Fibroblast of the aortic adventitia (primary cell): ENCODE data around the gene FOXL1. TPM values are rescaled to one million over a fixed set of nuclear protein-coding genes. Genes with fewer than 3 reads are reported as not detected.
A peak's percentile ranks its signal among the peaks of the same experiment; 100 is the strongest.

Experiments used
- DNase-seq: peaks from one replicate; pipeline ENCODE4 v3.0.0-alpha.2; 2010; ENCODE audit warnings: low read depth
- H3K4me3 ChIP-seq: 2 replicates; pipeline ENCODE4 v1.5.1; 2011; ENCODE audit warnings: low read depth, mild to moderate bottlenecking, control low read depth, low read length, moderate library complexity
- total RNA-seq: library from RNA; depleted of rRNA; stranded (reverse); fragments of >200 nt; gene quantifications from 2 replicates; pipeline ENCODE4 v1.2.3, GENCODE V29; 2012; ENCODE audit warnings: low replicate concordance
- TF ChIP-seq, protein P1 (sequence below): IDR thresholded peaks from 2 replicates; pipeline ENCODE4 v1.5.1; 2011; ENCODE audit warnings: mild to moderate bottlenecking, low read length, control low read depth, inconsistent platforms; ENCODE audit not compliant: insufficient read depth

Gene FOXL1
- total RNA-seq, 1 donor, result 5.8 TPM

DNA sequence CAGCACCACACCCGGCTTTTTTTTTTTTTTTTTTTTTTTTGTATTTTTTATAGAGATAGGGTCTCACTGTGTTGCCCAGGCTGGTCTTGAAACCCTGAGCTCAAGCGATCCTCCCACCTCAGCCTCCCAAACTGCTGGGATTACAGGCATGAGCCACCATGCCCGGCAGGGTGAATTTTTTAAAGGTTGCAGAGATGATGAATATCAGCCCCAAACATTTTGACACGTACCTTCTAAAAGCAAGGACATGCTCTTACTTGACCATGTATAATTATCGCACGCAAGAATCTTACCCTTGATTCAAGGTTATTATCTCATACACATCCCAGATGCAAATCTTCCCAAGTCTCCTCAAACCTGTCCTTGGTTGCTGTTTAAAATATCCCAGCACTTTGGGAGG is 16.0 kb upstream of the FOXL1 start:
- no peak for DNase-seq
- TF ChIP-seq, protein P1, sequence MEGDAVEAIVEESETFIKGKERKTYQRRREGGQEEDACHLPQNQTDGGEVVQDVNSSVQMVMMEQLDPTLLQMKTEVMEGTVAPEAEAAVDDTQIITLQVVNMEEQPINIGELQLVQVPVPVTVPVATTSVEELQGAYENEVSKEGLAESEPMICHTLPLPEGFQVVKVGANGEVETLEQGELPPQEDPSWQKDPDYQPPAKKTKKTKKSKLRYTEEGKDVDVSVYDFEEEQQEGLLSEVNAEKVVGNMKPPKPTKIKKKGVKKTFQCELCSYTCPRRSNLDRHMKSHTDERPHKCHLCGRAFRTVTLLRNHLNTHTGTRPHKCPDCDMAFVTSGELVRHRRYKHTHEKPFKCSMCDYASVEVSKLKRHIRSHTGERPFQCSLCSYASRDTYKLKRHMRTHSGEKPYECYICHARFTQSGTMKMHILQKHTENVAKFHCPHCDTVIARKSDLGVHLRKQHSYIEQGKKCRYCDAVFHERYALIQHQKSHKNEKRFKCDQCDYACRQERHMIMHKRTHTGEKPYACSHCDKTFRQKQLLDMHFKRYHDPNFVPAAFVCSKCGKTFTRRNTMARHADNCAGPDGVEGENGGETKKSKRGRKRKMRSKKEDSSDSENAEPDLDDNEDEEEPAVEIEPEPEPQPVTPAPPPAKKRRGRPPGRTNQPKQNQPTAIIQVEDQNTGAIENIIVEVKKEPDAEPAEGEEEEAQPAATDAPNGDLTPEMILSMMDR, result no peak
- no peak overlapping the region for H3K4me3 ChIP-seq

DNA sequence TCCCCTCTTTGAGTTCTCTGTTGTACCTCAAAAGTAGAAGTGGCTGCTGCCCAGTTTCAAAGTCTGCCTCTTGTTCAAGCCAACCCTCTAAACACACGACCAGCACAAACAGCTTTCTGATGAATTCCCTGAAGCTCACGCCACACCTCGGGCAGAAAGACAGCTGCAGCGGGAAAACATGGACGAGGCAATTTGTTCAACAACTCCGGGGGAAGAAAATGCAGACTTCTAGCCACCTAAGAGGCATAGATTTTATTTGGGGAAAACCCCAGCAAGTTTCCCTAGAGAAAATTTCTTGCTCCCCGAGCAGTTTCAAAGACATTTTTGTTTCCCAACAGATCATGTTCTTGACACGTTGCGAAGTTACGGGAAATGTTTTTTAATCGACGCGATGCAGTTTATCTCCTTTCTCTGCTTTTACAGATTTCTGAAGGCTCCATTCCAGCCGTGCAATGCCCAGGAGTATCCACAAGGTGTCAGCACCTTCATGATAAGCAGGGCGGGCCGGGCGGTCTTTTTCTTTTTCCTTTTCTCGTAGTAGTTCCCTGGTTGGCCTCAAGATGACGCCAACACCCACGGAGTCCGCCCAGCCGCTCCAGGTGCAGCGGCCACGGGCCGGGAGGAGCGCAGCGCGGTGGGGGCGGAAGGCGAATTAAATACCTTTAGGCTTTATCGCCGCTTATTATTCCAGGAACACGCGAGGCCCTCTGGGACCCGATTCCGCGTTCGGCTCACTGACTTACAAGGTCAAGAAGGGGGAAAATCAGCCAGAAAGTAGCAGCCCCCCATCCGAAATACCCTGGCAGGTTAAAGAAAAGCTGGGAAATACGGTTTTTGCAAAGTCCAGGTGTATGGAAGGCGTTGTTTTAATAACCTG is 14.6 kb upstream of the FOXL1 start:
- DNase-seq, result peak; percentile 93
- peak overlapping the region; percentile 62 for H3K4me3 ChIP-seq
- TF ChIP-seq, protein P1, result peak; percentile 100

DNA sequence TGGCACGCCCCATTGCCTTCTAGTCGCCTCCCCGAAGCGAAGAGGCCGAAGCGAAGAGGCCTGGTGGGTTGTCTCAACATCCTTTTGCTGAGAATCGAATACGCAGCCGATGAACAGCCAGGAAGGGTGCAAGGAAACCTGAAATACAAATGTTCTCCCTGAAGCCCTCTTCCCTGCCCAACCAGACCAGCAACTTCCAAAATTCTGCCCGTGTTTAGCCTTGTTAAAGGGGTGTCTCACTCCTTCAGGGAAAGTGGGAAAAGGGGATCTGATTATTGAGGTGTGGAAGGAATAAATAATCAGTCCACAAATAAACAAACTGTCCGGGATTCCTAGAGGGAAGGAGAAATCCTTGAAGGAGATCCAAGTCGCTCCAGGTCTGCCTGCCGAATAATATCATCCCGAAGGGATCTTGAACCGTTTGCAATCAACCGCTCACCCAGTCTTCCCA is 13.1 kb upstream of the FOXL1 start:
- no peak overlapping the region for H3K4me3 ChIP-seq
- DNase-seq, result no peak

DNA sequence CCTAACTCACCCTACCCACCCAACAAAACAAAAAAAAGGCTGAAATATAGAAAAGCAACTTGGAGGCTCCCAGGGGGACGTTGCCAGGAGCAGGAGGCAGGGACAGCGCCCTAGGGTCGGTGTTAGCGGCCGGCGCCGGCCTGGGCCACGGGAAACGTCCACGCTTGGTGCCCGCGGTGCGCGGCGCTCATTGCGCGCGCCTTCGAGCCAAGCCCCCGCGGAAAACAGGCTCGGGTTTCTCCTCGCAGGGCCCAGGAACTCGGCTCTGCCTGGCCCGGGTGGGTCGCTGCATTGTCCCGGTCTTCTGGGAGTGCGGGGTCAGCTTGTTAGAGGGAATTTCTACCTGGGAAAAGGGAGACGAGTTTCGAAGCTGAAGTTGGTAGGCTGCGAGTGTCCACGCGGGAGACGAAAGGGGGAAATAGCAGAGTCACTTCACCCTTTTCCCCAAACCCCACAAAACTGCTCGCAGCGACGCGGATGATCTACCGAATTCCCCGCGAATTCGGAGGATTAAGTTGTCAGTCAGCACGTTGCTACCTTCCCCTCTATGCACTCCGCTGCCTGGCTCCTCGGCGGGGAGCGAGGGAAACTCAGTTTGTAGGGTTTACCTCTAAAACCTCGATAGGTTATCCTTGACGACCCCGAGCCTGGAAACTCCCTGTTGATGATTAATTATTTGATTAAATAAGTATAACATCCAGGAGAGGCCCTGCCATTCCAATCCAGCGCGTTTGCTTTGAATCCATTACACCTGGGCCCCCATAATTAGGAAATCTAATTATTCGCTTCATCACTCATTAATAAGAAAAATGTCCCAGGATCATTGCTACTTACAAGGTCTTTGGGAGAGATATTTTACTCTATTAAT is 12.5 kb upstream of the FOXL1 start:
- TF ChIP-seq, protein P1, result no peak
- H3K4me3 ChIP-seq, result peak overlapping the region; percentile 37
- no peak for DNase-seq

More for the DNA sequence above, 13.1 kb upstream of the FOXL1 start:
- TF ChIP-seq, protein P1, result no peak

DNA sequence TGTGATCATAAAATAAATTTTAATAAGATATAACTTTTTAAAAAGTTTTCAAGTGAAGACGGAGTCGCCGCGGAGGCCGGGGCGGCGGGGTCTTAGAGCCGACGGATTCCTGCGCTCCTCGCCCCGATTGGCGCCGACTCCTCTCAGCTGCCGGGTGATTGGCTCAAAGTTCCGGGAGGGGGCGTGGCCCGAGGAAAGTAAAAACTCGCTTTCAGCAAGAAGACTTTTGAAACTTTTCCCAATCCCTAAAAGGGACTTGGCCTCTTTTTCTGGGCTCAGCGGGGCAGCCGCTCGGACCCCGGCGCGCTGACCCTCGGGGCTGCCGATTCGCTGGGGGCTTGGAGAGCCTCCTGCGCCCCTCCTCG is 11.8 kb upstream of the FOXL1 start, which contains the start of gene FOXC2:
Gene FOXC2, plus strand, starts transcription at position 229 of the 365 bp plus-strand sequence. CDS start 507 bp downstream, outside the sequence.
- DNase-seq, result peak; percentile 96
- TF ChIP-seq, protein P1, result no peak
- peak within 1 kb of the TSS; percentile 85 for H3K4me3 ChIP-seq

DNA sequence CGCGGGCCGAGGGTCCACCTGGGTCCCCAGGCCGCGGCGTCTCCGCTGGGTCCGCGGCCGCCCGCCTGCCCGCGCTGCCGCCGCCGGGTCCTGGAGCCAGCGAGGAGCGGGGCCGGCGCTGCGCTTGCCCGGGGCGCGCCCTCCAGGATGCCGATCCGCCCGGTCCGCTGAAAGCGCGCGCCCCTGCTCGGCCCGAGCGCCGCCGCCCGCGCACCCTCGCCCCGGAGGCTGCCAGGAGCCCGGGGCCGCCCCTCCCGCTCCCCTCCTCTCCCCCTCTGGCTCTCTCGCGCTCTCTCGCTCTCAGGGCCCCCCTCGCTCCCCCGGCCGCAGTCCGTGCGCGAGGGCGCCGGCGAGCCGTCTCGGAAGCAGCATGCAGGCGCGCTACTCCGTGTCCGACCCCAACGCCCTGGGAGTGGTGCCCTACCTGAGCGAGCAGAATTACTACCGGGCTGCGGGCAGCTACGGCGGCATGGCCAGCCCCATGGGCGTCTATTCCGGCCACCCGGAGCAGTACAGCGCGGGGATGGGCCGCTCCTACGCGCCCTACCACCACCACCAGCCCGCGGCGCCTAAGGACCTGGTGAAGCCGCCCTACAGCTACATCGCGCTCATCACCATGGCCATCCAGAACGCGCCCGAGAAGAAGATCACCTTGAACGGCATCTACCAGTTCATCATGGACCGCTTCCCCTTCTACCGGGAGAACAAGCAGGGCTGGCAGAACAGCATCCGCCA is 11.2 kb upstream of the FOXL1 start:
- peak overlapping the region; percentile 85 for H3K4me3 ChIP-seq
- TF ChIP-seq, protein P1, result peak; percentile 4
- peak; percentile 71 for DNase-seq
